CD4-positive, alpha-beta memory T cell (primary cell): Measurements from ENCODE around the gene RCE1. TPM values are rescaled to one million over a fixed set of nuclear protein-coding genes. Genes with fewer than 3 reads are reported as not detected.

ENCODE experiments used
- CTCF ChIA-PET: fragments of 350-600 bp; sonication (Branson Sonifier 250); formaldehyde crosslinking; loops from one replicate; lab custom pipeline; 2021; ENCODE audit warnings: inconsistent platforms; ENCODE audit not compliant: partially characterized antibody; lab: Charles Lee
- POLR2A ChIA-PET: fragments of 350-600 bp; sonication (Branson Sonifier 250); formaldehyde crosslinking; loops from one replicate; lab custom pipeline; 2021; ENCODE audit not compliant: partially characterized antibody; lab: Charles Lee
- DNase-seq, 5 donors: peaks; one replicate each; pipeline versions ENCODE4 v3.0.0 to v3.0.0-alpha.2; 2020 to 2022; ENCODE audit warnings: mixed read lengths in 1 of 5
- H3K27ac ChIP-seq: one replicate; pipeline ENCODE4 v1.7.0; 2013; ENCODE audit warnings: low read depth, low read length
- H3K27me3 ChIP-seq: 2 replicates; pipeline ENCODE4 v1.7.0; 2013; ENCODE audit warnings: mild to moderate bottlenecking, low read length, moderate library complexity; ENCODE audit not compliant: insufficient read depth
- H3K36me3 ChIP-seq: 2 replicates; pipeline ENCODE4 v1.7.0; 2013; ENCODE audit warnings: mild to moderate bottlenecking, low read length, moderate library complexity; ENCODE audit not compliant: insufficient read depth
- H3K4me1 ChIP-seq: 2 replicates; pipeline ENCODE4 v1.7.0; 2013; ENCODE audit warnings: mild to moderate bottlenecking, low read length, moderate library complexity; ENCODE audit not compliant: insufficient read depth
- H3K4me3 ChIP-seq, 2 donors: one replicate each; pipeline ENCODE4 v1.7.0; 2013; ENCODE audit warnings: low read length in 2 of 2, mild to moderate bottlenecking in 1 of 2
- H3K9me3 ChIP-seq, 2 donors: one replicate each; pipeline ENCODE4 v1.7.0; 2013; ENCODE audit warnings: low read length in 2 of 2, control low read depth in 1 of 2; ENCODE audit not compliant: control insufficient read depth in 1 of 2
- H3K27ac Mint-ChIP-seq, 7 donors: one replicate each; pipeline ENCODE4 v1.8.0; 2020 to 2021; ENCODE audit warnings: mixed read lengths in 7 of 7, mild to moderate bottlenecking in 6 of 7, inconsistent platforms in 3 of 7, moderate library complexity in 3 of 7
- H3K27me3 Mint-ChIP-seq, 2 donors: one replicate each; pipeline ENCODE4 v1.8.0; 2020 to 2021; ENCODE audit warnings: mixed read lengths in 2 of 2
- H3K36me3 Mint-ChIP-seq, 2 donors: one replicate each; pipeline ENCODE4 v1.8.0; 2020 to 2021; ENCODE audit warnings: mixed read lengths in 2 of 2, inconsistent platforms in 1 of 2, mild to moderate bottlenecking in 1 of 2
- H3K4me1 Mint-ChIP-seq, 4 donors: one replicate each; pipeline ENCODE4 v1.8.0; 2020 to 2021; ENCODE audit warnings: mixed read lengths in 4 of 4, mild to moderate bottlenecking in 1 of 4
- H3K4me3 Mint-ChIP-seq, 8 donors: one replicate each; pipeline ENCODE4 v1.8.0; 2020 to 2021; ENCODE audit warnings: mixed read lengths in 8 of 8, mild to moderate bottlenecking in 7 of 8, moderate library complexity in 6 of 8, inconsistent platforms in 3 of 8
- H3K9me3 Mint-ChIP-seq, 8 donors: one replicate each; pipeline ENCODE4 v1.8.0; 2020 to 2021; ENCODE audit warnings: mixed read lengths in 8 of 8, mild to moderate bottlenecking in 5 of 8, inconsistent platforms in 3 of 8, moderate library complexity in 1 of 8
- intact Hi-C: fragments of 100-400 bp; cut with micrococcal nuclease; formaldehyde crosslinking; loops from one replicate; pipeline ENCODE4 v1.15.1; 2023
- polyA plus RNA-seq, 2 donors: library from polyadenylated mRNA; unstranded; fragments of 300-500 nt; fragmentation: Illumina TruSeq; gene quantifications; one replicate each; pipeline ENCODE4 v1.2.3, GENCODE V29; 2021
- total RNA-seq, 2 experiments: library from RNA; stranded (reverse); gene quantifications; one replicate each; pipeline ENCODE4 v1.2.3, GENCODE V29; 2021

RCE1 gene
- total and polyA plus RNA-seq, 4 experiments from 2014 or later = 23.3 to 34.5 (median 30.7) TPM

DNA sequence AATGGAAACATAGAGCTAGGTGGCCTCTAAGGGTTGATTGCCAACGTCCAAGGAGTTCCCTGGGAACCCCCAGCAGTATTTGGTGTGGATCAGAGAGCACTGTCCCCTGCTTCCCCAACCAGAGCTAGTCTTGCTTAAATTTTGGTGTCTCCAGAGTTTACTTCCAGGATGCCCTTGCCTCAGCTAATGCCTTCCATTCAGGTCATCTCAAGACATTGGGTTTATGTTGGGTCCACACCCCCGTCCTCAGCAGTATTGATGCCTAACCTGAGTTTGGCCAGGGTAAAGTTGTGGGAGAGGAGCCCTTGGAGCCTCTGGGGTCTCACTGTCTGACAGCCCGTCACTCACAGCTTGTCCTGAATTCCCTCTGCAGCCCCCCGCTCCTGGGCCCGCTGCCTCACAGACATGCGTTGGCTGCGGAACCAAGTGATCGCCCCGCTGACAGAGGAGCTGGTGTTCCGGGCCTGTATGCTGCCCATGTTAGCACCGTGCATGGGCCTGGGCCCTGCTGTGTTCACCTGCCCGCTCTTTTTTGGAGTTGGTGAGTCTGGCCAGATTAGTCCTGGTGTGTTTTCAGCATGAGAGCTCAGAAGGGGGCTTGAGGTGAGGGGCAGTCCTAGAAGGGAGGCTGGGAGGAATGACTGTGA lies 1.4 kb downstream of the RCE1 start:
- Mint-ChIP-seq H3K4me3 (peak overlapping the region; percentile 84 to 93 (median 92)), H3K27ac (peak overlapping the region; percentile 89 to 97 (median 94)), H3K36me3 (peaks cover 6 to 41% of the 10 kb centered on the region in 2 donors), H3K9me3 (peaks cover 0 to 5% (median 0%) of the 10 kb centered on the region in 8 donors), H3K27me3 (no peaks in the 10 kb centered on the region), H3K4me1 (peaks cover 28 to 47% (median 37%) of the 10 kb centered on the region in 4 donors)
- Histone ChIP-seq H3K27me3 (no peaks in the 10 kb centered on the region), H3K27ac (peak overlapping the region; percentile 97), H3K4me1 (peaks cover 42% of the 10 kb centered on the region), H3K9me3 (no peaks in the 10 kb centered on the region), H3K36me3 (peaks cover 7% of the 10 kb centered on the region), H3K4me3 (peak overlapping the region; percentile 88 to 96)
- ChIA-PET POLR2A (interaction anchor here (0.6 to 6.0 kb wide), 8 partner anchors 9 to 533 kb away, joined by 3 to 122 read pairs (median 6); partner anchors contain the start of genes ACTN3, DPP3 and ZDHHC24), CTCF (interaction anchor here (1.1 to 1.6 kb wide), 3 partner anchors 11 to 267 kb away, joined by 3 to 4 read pairs (median 3); no protein-coding TSS in a partner anchor)
- intact Hi-C loops = no loop called here
- peak in 1 of 5 donors; percentile 35 for DNase-seq

DNA sequence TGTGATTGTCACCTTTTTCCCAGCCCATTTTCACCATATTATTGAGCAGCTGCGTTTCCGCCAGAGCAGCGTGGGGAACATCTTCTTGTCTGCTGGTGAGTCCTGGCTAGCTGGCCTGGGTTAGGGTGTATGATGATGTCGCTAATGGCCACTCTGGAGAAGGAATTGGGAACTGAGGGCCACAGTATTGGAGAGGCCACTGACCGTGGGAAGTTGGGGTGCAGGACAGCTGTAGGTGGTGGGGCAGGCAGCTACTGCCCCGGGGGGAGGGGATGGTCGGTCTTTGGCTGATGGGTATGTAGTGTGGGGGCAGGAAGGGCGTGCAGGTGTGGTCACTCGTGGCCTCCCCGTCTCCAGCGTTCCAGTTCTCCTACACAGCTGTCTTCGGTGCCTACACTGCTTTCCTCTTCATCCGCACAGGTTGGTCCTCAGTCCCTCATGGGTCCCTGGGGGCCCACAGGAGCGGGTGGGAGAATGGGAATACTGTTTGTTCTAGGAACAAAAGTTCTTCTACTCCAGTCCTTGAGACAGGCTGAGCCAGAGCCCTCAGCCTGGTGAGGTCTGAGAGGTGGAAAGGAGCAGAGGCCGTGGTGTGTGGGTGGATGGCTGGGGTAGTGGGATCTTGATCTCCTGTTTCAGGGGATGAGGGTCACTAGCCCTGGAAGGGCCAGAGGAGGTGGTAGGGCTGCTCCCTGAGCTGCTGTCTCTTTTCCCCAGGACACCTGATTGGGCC lies 2.1 kb downstream of the RCE1 start:
- Mint-ChIP-seq H3K27me3 (no peaks in the 10 kb centered on the region), H3K4me3 (peak overlapping the region; percentile 17 to 93 (median 87)), H3K27ac (peak overlapping the region in 5 of 7 donors; percentile 43 to 91 (median 65)), H3K9me3 (peaks cover 0 to 2% (median 0%) of the 10 kb centered on the region in 8 donors), H3K36me3 (peaks cover 2 to 37% of the 10 kb centered on the region in 2 donors), H3K4me1 (peaks cover 24 to 40% (median 31%) of the 10 kb centered on the region in 4 donors)
- ChIA-PET POLR2A (interaction anchor here (0.7 to 6.0 kb wide), 3 partner anchors 9 to 534 kb away, joined by 3 to 122 read pairs (median 15); partner anchors contain the start of gene DPP3), CTCF (interaction anchor here (1.5 kb wide), 1 partner anchor 267 kb away, joined by 3 read pairs; no protein-coding TSS in a partner anchor)
- peak in 1 of 5 donors; percentile 36 for DNase-seq
- H3K4me3 ChIP-seq = no peak overlapping the region
- intact Hi-C loops = no loop called here
- peaks cover 35% of the 10 kb centered on the region for H3K4me1 ChIP-seq
- H3K36me3 ChIP-seq = peaks cover 7% of the 10 kb centered on the region
- H3K27me3 ChIP-seq = no peaks in the 10 kb centered on the region
- no peak overlapping the region for H3K27ac ChIP-seq
- no peaks in the 10 kb centered on the region for H3K9me3 ChIP-seq

DNA sequence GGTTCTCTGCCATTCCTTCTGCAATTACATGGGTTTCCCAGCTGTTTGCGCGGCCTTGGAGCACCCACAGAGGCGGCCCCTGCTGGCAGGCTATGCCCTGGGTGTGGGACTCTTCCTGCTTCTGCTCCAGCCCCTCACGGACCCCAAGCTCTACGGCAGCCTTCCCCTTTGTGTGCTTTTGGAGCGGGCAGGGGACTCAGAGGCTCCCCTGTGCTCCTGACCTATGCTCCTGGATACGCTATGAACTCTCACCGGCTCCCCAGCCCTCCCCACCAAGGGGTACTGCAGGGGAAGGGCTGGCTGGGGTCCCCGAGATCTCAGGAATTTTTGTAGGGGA lies 2.6 kb downstream of the RCE1 start:
- Histone ChIP-seq H3K4me1 (peaks cover 30% of the 10 kb centered on the region), H3K9me3 (no peaks in the 10 kb centered on the region), H3K27ac (no peak overlapping the region), H3K4me3 (no peak overlapping the region), H3K27me3 (no peaks in the 10 kb centered on the region), H3K36me3 (peaks cover 7% of the 10 kb centered on the region)
- ChIA-PET CTCF (interaction anchor here (0.8 to 1.5 kb wide), 2 partner anchors 10 to 268 kb away, joined by 3 read pairs; no protein-coding TSS in a partner anchor), POLR2A (interaction anchor here (6.0 kb wide), 1 partner anchor 8 kb away, joined by 122 read pairs; no protein-coding TSS in a partner anchor)
- Mint-ChIP-seq H3K27ac (peak overlapping the region in 2 of 7 donors; percentile 75 to 91), H3K4me3 (peak overlapping the region in 2 of 8 donors; percentile 26 to 84), H3K4me1 (peaks cover 18 to 34% (median 26%) of the 10 kb centered on the region in 4 donors), H3K9me3 (peaks cover 0 to 2% (median 0%) of the 10 kb centered on the region in 8 donors), H3K27me3 (no peaks in the 10 kb centered on the region), H3K36me3 (peaks cover 0 to 31% of the 10 kb centered on the region in 2 donors)
- intact Hi-C loops = no loop called here
- DNase-seq = no peak

DNA sequence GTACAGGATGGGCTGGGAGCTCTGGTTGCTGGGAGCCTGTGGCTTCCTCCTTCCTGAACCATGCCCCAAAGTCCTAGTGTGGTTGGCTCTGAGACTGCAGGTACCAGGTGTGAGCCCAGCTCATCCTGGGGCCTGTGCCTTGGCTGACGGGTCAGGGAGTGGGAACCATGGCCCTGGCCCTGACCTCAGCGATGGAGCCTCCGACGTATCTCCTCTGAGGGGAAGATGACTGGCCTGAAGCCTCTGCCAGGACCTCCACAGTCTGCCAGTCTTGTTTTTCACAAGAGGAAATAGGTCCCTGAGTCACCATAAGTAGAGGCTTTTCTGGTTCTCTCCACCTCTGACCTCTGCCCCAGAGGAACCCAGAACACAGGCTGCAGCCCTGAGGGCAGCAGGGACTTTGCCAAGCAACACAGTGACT lies 3.4 kb downstream of the RCE1 start:
- Histone ChIP-seq H3K4me3 (no peak overlapping the region), H3K27me3 (no peaks in the 10 kb centered on the region), H3K4me1 (peaks cover 21% of the 10 kb centered on the region), H3K36me3 (peaks cover 7% of the 10 kb centered on the region), H3K9me3 (no peaks in the 10 kb centered on the region), H3K27ac (no peak overlapping the region)
- H3K4me1 Mint-ChIP-seq = peaks cover 13 to 32% (median 21%) of the 10 kb centered on the region in 4 donors
- no peaks in the 10 kb centered on the region for H3K27me3 Mint-ChIP-seq
- peaks cover 0 to 31% of the 10 kb centered on the region in 2 donors for H3K36me3 Mint-ChIP-seq
- POLR2A ChIA-PET = interaction anchor here (6.0 kb wide), 1 partner anchor 7 kb away, joined by 122 read pairs; no protein-coding TSS in a partner anchor
- peak overlapping the region in 3 of 8 donors; percentile 17 to 54 (median 49) for H3K4me3 Mint-ChIP-seq
- CTCF ChIA-PET = interaction anchor here (0.8 kb wide), 1 partner anchor 9 kb away, joined by 3 read pairs; no protein-coding TSS in a partner anchor
- DNase-seq = no peak
- H3K9me3 Mint-ChIP-seq = peaks cover 0 to 2% (median 0%) of the 10 kb centered on the region in 8 donors
- H3K27ac Mint-ChIP-seq = peak overlapping the region in 2 of 7 donors; percentile 35 to 36
- intact Hi-C loops = no loop called here

DNA sequence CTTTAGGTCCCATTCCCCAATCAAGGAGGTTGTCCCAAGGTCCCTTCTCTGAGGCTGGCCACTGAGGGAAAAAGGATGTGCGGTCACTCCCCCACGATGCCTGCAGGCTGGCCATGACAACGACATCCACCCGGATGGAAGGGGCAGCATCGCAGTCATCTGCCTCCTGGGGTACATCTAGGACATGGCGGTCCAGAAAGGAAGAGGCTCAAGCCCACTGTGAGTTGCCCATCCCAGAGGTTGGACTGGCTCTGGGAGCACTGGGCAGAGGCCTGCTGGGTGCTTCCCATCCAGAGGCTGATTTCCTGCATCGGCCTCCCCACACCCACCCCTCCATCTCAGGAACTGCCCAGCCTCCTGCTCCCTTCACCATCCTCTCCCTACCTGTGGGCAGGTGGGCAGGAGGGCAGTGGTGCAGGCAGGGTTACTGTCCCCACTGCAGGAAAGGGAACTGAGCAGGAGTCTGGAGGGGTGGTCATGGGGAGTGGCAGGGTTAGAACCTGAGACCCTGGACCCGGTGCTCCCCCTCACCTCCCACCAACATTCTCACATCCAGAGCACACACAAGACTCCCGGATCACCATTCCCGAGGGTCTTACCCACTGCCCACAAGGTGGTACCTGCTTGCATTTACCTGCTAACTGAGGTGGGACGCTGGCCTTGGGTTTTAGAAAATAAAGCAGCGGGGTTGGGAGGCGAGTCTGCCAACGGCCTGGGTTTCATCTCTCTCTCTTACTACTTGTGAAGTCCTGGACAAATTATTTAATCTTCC lies 4.4 kb downstream of the RCE1 start:
- Mint-ChIP-seq H3K27me3 (no peaks in the 10 kb centered on the region), H3K27ac (peak overlapping the region in 1 of 7 donors; percentile 78), H3K4me3 (no peak overlapping the region), H3K36me3 (peaks cover 0 to 26% of the 10 kb centered on the region in 2 donors), H3K4me1 (peaks cover 8 to 28% (median 18%) of the 10 kb centered on the region in 4 donors), H3K9me3 (peaks cover 0 to 2% (median 0%) of the 10 kb centered on the region in 8 donors)
- CTCF ChIA-PET = no interaction called here
- H3K36me3 ChIP-seq = peaks cover 7% of the 10 kb centered on the region
- no peaks in the 10 kb centered on the region for H3K9me3 ChIP-seq
- no peaks in the 10 kb centered on the region for H3K27me3 ChIP-seq
- H3K4me1 ChIP-seq = peaks cover 12% of the 10 kb centered on the region
- no peak overlapping the region for H3K4me3 ChIP-seq
- POLR2A ChIA-PET = no interaction called here
- intact Hi-C loops = no loop called here
- no peak for DNase-seq
- H3K27ac ChIP-seq = no peak overlapping the region

DNA sequence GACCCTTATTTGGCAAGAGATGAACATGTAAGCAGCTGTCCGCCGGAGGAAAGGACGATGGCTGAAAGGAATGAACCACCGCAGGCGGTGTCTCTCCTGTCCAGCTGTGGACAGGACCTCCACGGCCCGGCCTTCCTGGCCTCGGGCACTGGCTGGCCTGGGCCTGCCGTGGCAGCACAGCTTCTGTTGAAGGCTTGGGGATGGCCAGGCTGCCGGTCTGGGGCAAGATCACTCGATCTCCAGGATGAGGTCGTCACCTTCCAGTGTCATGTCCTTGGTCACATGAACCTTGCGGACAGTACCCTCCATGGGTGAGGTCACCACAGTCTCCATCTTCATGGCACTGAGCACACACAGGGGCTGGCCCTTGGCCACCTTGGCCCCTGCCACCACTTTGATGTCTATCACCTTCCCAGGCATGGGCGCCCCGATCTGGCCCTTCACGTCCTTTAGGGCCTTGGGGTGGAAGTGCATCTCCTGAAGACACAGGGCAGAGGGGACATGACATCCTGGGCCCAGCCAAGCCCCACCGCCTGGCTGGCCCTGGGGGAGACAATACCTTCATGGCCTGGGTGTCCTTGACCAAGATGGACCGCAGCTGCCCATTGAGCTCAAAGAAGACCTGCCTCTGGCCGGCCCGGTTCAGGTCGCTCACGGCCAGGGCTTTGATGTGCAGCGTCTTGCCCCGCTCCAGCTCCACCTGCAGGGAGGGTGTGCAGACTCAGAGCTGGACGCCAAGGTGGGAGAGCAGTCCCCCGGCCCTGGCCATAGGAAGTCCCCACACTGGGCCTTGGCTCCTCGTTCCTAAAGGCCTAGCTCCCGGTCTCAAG lies 5.6 kb downstream of the RCE1 start:
- CTCF ChIA-PET = no interaction called here
- DNase-seq = no peak
- intact Hi-C loops = no loop called here

More for the DNA sequence above, 5.6 kb downstream of the RCE1 start:
- H3K9me3 ChIP-seq = no peaks in the 10 kb centered on the region
- no peak overlapping the region for H3K4me3 Mint-ChIP-seq
- peaks cover 0 to 4% (median 0%) of the 10 kb centered on the region in 8 donors for H3K9me3 Mint-ChIP-seq
- H3K36me3 Mint-ChIP-seq = peaks cover 0 to 21% of the 10 kb centered on the region in 2 donors
- H3K36me3 ChIP-seq = peaks cover 7% of the 10 kb centered on the region
- peaks cover 7 to 29% (median 16%) of the 10 kb centered on the region in 4 donors for H3K4me1 Mint-ChIP-seq
- H3K27ac ChIP-seq = no peak overlapping the region
- H3K27me3 ChIP-seq = no peaks in the 10 kb centered on the region
- H3K4me1 ChIP-seq = peaks cover 10% of the 10 kb centered on the region
- H3K27me3 Mint-ChIP-seq = no peaks in the 10 kb centered on the region
- H3K4me3 ChIP-seq = no peak overlapping the region
- POLR2A ChIA-PET = no interaction called here
- no peak overlapping the region for H3K27ac Mint-ChIP-seq
